K562 (cell line): Measurements from ENCODE around the gene TM7SF2. TPM values are rescaled to one million over a fixed set of nuclear protein-coding genes. Genes with fewer than 3 reads are reported as not detected.

Source experiments
- ARID2 ChIP-seq: fragments of 450-650 bp; IDR thresholded peaks from 2 replicates; pipeline ENCODE4 v1.6.1; 2017; ENCODE audit warnings: antibody characterized with exemption, mild to moderate bottlenecking
- ATF1 ChIP-seq, 2 experiments: fragments of 450-650 bp in 1 of 2; IDR thresholded peaks; 2 replicates each; pipeline ENCODE4 v1.6.1; 2016; ENCODE audit warnings: missing compliant biosample characterization in 1 of 2, missing genetic modification characterization in 1 of 2
- CHD1 ChIP-seq: fragments of 200-600 bp; sonication (generic); IDR thresholded peaks from one replicate; pipeline ENCODE4 v1.6.1; 2012; ENCODE audit warnings: mild to moderate bottlenecking, moderate library complexity, low read length, inconsistent platforms
- HDGF ChIP-seq: fragments of 450-650 bp; IDR thresholded peaks from 2 replicates; pipeline ENCODE4 v1.6.1; 2016
- KDM1A ChIP-seq, 2 experiments: fragments of 450-650 bp; IDR thresholded peaks; 2 replicates each; pipeline ENCODE4 v1.6.1; 2016; ENCODE audit warnings: mild to moderate bottlenecking in 2 of 2
- MTA3 ChIP-seq: fragments of 450-650 bp; formaldehyde crosslinking; IDR thresholded peaks from 2 replicates; pipeline ENCODE4 v1.6.1; 2017; ENCODE audit warnings: mild to moderate bottlenecking, borderline replicate concordance
- NCOA1 ChIP-seq: fragments of 450-650 bp; IDR thresholded peaks from 2 replicates; pipeline ENCODE4 v1.6.1; 2016; ENCODE audit warnings: low read depth
- NR1H2 ChIP-seq: sonication (generic); formaldehyde crosslinking; IDR thresholded peaks from 2 replicates; pipeline ENCODE4 v1.4.0; 2020; ENCODE audit warnings: mild to moderate bottlenecking, missing genetic modification reagents
- POLR2B ChIP-seq: fragments of 450-650 bp; IDR thresholded peaks from 2 replicates; pipeline ENCODE4 v1.6.1; 2018; ENCODE audit warnings: low read depth; ENCODE audit not compliant: partially characterized antibody
- RCOR1 ChIP-seq, 2 experiments: IDR thresholded peaks; 2 replicates each; pipeline ENCODE4 v1.6.1; 2012; ENCODE audit warnings: low read depth in 2 of 2, low read length in 2 of 2, borderline replicate concordance in 1 of 2, improper control_type of control experiment in 1 of 2
- TAF1 ChIP-seq: IDR thresholded peaks from 2 replicates; pipeline ENCODE4 v1.6.1; 2011; ENCODE audit warnings: mild to moderate bottlenecking, low read length, moderate library complexity; ENCODE audit not compliant: insufficient read depth, control insufficient read depth, severe bottlenecking; ENCODE audit errors: extremely low read depth
- ZNF282 ChIP-seq: sonication (generic); formaldehyde crosslinking; IDR thresholded peaks from 2 replicates; pipeline ENCODE4 v1.8.1; 2023; ENCODE audit warnings: missing genetic modification reagents
- ZNF79 ChIP-seq: fragments of 250-450 bp; sonication (Bioruptor Pico); IDR thresholded peaks from 2 replicates; pipeline ENCODE4 v1.4.0; 2020; ENCODE audit warnings: low read depth, mild to moderate bottlenecking, moderate library complexity
- polyA plus RNA-seq, 8 experiments: library from polyadenylated mRNA; depleted of rRNA in 4 of 8; stranded (reverse) in 5 of 8; unstranded in 3 of 8; fragments of >200 nt; fragmentation: Nextera tagmentation in 2 of 8; fragmentation: Illumina TruSeq in 1 of 8; extraction: Ambion mirVana in 2 of 8; extraction: Trizol in 1 of 8; gene quantifications; 2 replicates each; pipeline versions ENCODE4 v1.2.1 to v1.2.3, GENCODE V29; 2011 to 2014; ENCODE audit warnings: inconsistent platforms in 1 of 8, missing spikeins in 1 of 8
- total RNA-seq, 7 experiments: library from RNA; depleted of rRNA in 6 of 7; stranded (reverse); fragments of >200 nt in 6 of 7; fragmentation: Illumina TruSeq in 2 of 7; extraction: Trizol in 2 of 7; gene quantifications; 2 replicates each; pipeline versions ENCODE4 v1.2.1 to v1.2.3, GENCODE V29; 2011 to 2021; ENCODE audit warnings: low replicate concordance in 1 of 7
- TF ChIP-seq, protein P1 (sequence below), 2 experiments: fragments of 450-650 bp; IDR thresholded peaks; 2 replicates each; pipeline ENCODE4 v1.6.1; 2016; ENCODE audit warnings: mild to moderate bottlenecking in 2 of 2, borderline replicate concordance in 1 of 2, low read depth in 1 of 2, moderate library complexity in 1 of 2
- TF ChIP-seq, protein P2 (sequence below): fragments of 450-650 bp; IDR thresholded peaks from 2 replicates; pipeline ENCODE4 v1.6.1; 2017; ENCODE audit warnings: antibody characterized with exemption, mild to moderate bottlenecking

The TM7SF2 gene
- total and polyA plus RNA-seq, 9 of the 15 experiments (the other 6 are each of a cell fraction or from before 2014, with no cell fraction given), result 1.2 to 22.0 (median 14.3) TPM

GRCh38 chr11:65095974-65096806 lies 15.5 kb upstream of the TM7SF2 start, which contains the start of gene VPS51 (continued):
- TF ChIP-seq, protein P1, sequence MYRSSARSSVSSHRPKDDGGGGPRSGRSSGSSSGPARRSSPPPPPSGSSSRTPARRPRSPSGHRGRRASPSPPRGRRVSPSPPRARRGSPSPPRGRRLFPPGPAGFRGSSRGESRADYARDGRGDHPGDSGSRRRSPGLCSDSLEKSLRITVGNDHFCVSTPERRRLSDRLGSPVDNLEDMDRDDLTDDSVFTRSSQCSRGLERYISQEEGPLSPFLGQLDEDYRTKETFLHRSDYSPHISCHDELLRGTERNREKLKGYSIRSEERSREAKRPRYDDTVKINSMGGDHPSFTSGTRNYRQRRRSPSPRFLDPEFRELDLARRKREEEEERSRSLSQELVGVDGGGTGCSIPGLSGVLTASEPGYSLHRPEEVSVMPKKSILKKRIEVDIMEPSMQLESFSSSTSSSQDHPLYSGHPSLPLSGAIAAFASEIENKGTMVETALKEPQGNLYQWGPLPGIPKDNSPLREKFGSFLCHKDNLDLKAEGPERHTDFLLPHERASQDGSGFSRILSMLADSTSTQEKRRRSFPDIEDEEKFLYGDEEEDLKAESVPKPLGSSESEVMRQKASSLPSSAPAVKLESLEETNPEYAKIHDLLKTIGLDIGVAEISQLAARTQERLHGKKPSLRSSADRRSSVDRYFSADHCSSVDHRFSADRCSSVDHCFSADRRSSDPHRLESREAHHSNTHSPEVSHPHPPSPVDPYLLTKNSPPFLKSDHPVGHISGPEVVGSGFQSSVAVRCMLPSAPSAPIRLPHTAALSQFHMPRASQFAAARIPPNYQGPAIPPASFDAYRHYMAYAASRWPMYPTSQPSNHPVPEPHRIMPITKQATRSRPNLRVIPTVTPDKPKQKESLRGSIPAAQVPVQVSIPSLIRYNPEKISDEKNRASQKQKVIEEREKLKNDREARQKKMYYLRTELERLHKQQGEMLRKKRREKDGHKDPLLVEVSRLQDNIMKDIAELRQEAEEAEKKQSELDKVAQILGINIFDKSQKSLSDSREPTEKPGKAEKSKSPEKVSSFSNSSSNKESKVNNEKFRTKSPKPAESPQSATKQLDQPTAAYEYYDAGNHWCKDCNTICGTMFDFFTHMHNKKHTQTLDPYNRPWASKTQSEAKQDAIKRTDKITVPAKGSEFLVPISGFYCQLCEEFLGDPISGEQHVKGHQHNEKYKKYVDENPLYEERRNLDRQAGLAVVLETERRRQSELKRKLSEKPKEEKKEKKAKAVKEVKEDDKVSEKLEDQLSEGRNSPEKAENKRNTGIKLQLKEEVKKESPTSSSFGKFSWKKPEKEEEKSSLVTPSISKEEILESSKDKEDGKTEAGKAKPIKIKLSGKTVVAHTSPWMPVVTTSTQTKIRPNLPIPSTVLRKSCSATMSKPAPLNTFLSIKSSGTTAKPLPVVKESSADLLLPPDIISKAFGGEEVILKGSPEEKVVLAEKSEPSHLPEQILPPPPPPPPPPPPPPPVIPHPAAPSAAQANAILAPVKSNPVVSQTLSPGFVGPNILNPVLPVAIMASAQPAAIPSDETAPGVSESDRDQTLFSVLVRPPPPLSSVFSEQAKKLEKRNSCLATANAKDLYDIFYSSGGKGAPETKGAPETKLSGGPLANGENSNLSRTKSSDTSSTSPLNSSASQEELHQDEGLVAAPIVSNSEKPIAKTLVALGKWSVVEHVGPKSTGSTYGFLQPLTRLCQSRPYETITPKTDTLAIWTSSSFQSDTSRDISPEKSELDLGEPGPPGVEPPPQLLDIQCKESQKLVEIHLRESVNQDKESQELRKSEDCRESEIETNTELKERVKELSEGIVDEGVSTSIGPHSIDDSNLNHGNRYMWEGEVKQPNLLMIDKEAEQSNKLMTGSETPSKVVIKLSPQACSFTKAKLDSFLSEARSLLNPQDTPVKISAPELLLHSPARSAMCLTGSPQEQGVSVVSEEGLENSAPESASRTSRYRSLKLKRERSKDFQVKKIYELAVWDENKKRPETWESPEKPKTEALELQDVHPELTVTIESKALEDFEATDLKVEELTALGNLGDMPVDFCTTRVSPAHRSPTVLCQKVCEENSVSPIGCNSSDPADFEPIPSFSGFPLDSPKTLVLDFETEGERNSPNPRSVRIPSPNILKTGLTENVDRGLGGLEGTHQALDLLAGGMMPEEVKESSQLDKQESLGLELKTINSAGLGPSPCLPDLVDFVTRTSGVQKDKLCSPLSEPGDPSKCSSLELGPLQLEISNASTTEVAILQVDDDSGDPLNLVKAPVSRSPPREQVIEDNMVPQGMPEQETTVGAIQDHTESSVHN (IDR thresholded peaks at IDR 0.05; ENCODE audit: borderline replicate concordance in 1 of 2, low read depth in 1 of 2), result no peak
- TF ChIP-seq ATF1 (CRISPR knock-in tag; IDR thresholded peaks at IDR 0.05) (peak; percentile 28; the same call in 1 of the 2 replicates), ATF1 (tag; IDR thresholded peaks at IDR 0.05) (peak; percentile 82), NCOA1 (peak; percentile 99), ARID2 (no peak), CHD1 (no peak), ZNF79 (no peak), ZNF282 (CRISPR knock-in tag) (no peak), NR1H2 (0 out of 2 replicates have a peak, but pooled peaks have one; percentile 28), KDM1A (IDR thresholded peaks at IDR 0.05) (no peak), TAF1 (peak; percentile 98), HDGF (no peak), RCOR1 (IDR thresholded peaks at IDR 0.05; ENCODE audit: borderline replicate concordance in 1 of 2, low read depth in 2 of 2, low read length in 2 of 2) (peak in 1 of 2 experiments; percentile 85; a peak in 2 of 4 replicates), MTA3 (peak; percentile 87), POLR2B (peak; percentile 93)
- TF ChIP-seq, protein P2, sequence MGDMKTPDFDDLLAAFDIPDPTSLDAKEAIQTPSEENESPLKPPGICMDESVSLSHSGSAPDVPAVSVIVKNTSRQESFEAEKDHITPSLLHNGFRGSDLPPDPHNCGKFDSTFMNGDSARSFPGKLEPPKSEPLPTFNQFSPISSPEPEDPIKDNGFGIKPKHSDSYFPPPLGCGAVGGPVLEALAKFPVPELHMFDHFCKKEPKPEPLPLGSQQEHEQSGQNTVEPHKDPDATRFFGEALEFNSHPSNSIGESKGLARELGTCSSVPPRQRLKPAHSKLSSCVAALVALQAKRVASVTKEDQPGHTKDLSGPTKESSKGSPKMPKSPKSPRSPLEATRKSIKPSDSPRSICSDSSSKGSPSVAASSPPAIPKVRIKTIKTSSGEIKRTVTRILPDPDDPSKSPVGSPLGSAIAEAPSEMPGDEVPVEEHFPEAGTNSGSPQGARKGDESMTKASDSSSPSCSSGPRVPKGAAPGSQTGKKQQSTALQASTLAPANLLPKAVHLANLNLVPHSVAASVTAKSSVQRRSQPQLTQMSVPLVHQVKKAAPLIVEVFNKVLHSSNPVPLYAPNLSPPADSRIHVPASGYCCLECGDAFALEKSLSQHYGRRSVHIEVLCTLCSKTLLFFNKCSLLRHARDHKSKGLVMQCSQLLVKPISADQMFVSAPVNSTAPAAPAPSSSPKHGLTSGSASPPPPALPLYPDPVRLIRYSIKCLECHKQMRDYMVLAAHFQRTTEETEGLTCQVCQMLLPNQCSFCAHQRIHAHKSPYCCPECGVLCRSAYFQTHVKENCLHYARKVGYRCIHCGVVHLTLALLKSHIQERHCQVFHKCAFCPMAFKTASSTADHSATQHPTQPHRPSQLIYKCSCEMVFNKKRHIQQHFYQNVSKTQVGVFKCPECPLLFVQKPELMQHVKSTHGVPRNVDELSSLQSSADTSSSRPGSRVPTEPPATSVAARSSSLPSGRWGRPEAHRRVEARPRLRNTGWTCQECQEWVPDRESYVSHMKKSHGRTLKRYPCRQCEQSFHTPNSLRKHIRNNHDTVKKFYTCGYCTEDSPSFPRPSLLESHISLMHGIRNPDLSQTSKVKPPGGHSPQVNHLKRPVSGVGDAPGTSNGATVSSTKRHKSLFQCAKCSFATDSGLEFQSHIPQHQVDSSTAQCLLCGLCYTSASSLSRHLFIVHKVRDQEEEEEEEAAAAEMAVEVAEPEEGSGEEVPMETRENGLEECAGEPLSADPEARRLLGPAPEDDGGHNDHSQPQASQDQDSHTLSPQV, result no peak
